IgD-negative memory B cell (primary cell): ENCODE data around the gene SH3GL1. TPM values are rescaled to one million over a fixed set of nuclear protein-coding genes. Genes with fewer than 3 reads are reported as not detected.
A peak's percentile ranks its signal among the peaks of the same experiment; 100 is the strongest.

Experiments
- H3K27ac Mint-ChIP-seq, 3 donors: one replicate each; pipeline ENCODE4 v1.8.0; 2020 to 2022; ENCODE audit warnings: mild to moderate bottlenecking in 3 of 3, mixed read lengths in 3 of 3, moderate library complexity in 1 of 3
- H3K27me3 Mint-ChIP-seq: one replicate; pipeline ENCODE4 v1.8.0; 2021; ENCODE audit warnings: mixed read lengths
- H3K36me3 Mint-ChIP-seq: one replicate; pipeline ENCODE4 v1.8.0; 2020; ENCODE audit warnings: mild to moderate bottlenecking, mixed read lengths
- H3K4me1 Mint-ChIP-seq, 3 donors: one replicate each; pipeline ENCODE4 v1.8.0; 2020 to 2022; ENCODE audit warnings: mixed read lengths in 3 of 3, mild to moderate bottlenecking in 1 of 3
- H3K4me3 Mint-ChIP-seq, 4 donors: one replicate each; pipeline ENCODE4 v1.8.0; 2020 to 2022; ENCODE audit warnings: mild to moderate bottlenecking in 4 of 4, mixed read lengths in 4 of 4, moderate library complexity in 3 of 4
- H3K9me3 Mint-ChIP-seq, 3 donors: one replicate each; pipeline ENCODE4 v1.8.0; 2020 to 2021; ENCODE audit warnings: mixed read lengths in 3 of 3, mild to moderate bottlenecking in 1 of 3
- polyA plus RNA-seq: library from polyadenylated mRNA; unstranded; fragments of 300-500 nt; fragmentation: Illumina TruSeq; gene quantifications from one replicate; pipeline ENCODE4 v1.2.3, GENCODE V29; 2021

The SH3GL1 gene
- polyA plus RNA-seq, 1 donor from 2014 or later, result 23.7 TPM

DNA sequence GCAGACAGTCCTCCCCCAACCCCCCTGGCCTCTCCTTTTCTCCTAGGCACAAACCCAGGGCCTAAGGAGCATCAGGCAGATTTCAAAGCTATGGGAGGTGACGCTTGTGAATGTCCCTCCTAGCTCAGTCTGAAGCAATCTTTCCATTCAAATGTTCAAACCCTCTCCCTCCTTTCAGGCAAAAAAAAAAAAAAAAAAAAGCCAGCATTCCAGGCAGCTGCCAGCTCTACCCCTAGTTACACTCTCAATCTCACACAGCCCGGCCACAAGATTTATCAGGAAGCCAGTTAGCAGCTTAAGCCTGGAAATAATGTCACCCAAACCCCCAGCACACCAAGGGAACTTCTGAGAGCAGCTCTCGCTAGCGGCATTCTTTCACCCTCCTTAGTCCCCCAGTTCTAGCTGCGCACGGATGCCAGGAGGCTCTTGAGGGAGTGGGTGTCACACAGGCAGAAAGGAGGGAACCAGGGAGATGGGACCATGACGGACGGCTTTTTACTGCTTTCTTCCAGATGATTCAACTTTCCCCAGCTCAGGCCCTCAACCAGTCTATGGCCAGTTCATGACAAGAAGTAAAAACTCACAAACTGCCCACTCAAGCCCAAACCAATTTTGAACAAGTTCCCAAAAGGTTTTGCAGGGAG, 6.3 kb downstream of the SH3GL1 start:
- Mint-ChIP-seq H3K36me3 (no peaks in the 10 kb centered on the region), H3K27me3 (no peaks in the 10 kb centered on the region), H3K9me3 (peaks cover 0 to under 1% (median 0%) of the 10 kb centered on the region in 3 donors), H3K27ac (peak overlapping the region in 1 of 3 donors; percentile 23), H3K4me3 (no peak overlapping the region), H3K4me1 (peaks cover 19 to 30% (median 22%) of the 10 kb centered on the region in 3 donors)

GRCh38 chr19:4391701-4392483, 8.5 kb downstream of the SH3GL1 start:
- H3K9me3 Mint-ChIP-seq, result peaks cover 0 to 1% (median 0%) of the 10 kb centered on the region in 3 donors
- no peak overlapping the region for H3K4me3 Mint-ChIP-seq
- peaks cover 20 to 21% (median 20%) of the 10 kb centered on the region in 3 donors for H3K4me1 Mint-ChIP-seq
- no peaks in the 10 kb centered on the region for H3K36me3 Mint-ChIP-seq
- peak overlapping the region in 2 of 3 donors; percentile 21 to 33 for H3K27ac Mint-ChIP-seq
- H3K27me3 Mint-ChIP-seq, result no peaks in the 10 kb centered on the region

DNA sequence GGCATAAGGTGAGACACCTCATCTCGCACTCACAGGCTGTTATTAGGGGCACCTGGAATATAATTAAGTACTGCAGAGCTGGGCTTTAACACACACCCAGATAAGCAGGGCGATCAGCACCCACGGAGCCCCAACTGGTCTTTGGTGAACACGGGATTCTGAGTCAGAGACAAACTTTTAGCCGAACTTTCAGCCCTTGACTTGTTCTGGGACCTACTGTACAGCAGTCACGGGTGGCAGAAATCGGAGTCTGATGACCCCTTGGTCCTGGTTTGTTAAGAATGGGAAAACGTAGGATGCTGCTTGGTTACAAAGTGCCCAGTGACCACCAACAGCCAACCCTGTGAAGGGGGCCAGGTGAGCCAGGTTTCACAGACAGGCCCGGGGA, 9.0 kb downstream of the SH3GL1 start:
- H3K27ac Mint-ChIP-seq, result peak overlapping the region in 1 of 3 donors; percentile 35
- H3K27me3 Mint-ChIP-seq, result no peaks in the 10 kb centered on the region
- H3K4me1 Mint-ChIP-seq, result peaks cover 16 to 20% (median 17%) of the 10 kb centered on the region in 3 donors
- no peak overlapping the region for H3K4me3 Mint-ChIP-seq
- peaks cover 0 to 1% (median 0%) of the 10 kb centered on the region in 3 donors for H3K9me3 Mint-ChIP-seq
- H3K36me3 Mint-ChIP-seq, result no peaks in the 10 kb centered on the region

- Mint-ChIP-seq H3K9me3 (peaks cover 0 to 1% (median 0%) of the 10 kb centered on the region in 3 donors), H3K36me3 (no peaks in the 10 kb centered on the region), H3K4me3 (no peak overlapping the region), H3K27me3 (no peaks in the 10 kb centered on the region), H3K27ac (peak overlapping the region in 1 of 3 donors; percentile 35), H3K4me1 (peaks cover 16 to 17% (median 17%) of the 10 kb centered on the region in 3 donors)
Measured at GRCh38 chr19:4390567-4391305, 9.6 kb downstream of the SH3GL1 start.

GRCh38 chr19:4390017-4390566, 10.3 kb downstream of the SH3GL1 start:
- peaks cover 13 to 19% (median 17%) of the 10 kb centered on the region in 3 donors for H3K4me1 Mint-ChIP-seq
- peak overlapping the region in 2 of 3 donors; percentile 18 to 83 for H3K27ac Mint-ChIP-seq
- no peaks in the 10 kb centered on the region for H3K27me3 Mint-ChIP-seq
- peaks cover 0 to 1% (median 0%) of the 10 kb centered on the region in 3 donors for H3K9me3 Mint-ChIP-seq
- no peaks in the 10 kb centered on the region for H3K36me3 Mint-ChIP-seq
- no peak overlapping the region for H3K4me3 Mint-ChIP-seq

DNA sequence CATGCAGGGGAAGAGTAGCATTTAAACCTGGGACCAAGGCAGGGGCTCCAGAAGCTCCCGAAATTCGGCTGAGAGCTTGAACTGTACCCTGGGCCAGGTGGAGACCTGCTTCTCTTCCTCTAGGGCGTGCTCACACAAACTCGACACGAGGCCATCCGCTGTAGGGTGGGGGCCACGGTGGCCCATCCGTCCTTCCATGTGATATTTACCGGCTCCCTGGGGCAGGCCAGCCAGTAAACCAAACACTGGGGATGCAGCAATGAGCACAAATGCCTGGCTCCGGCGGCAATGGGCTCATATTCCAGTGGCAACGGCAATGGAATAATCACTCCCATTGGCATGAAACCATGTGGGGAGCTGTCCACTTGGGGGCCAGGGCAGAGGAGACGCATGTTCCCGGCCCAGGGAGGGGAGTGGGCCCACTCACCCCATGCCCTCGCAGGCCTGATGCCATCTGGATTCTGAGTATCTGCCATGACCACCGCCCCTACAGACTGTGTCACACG, 10.8 kb downstream of the SH3GL1 start:
- peaks cover 0 to 1% (median 0%) of the 10 kb centered on the region in 3 donors for H3K9me3 Mint-ChIP-seq
- no peaks in the 10 kb centered on the region for H3K27me3 Mint-ChIP-seq
- no peaks in the 10 kb centered on the region for H3K36me3 Mint-ChIP-seq
- H3K27ac Mint-ChIP-seq, result peak overlapping the region in 1 of 3 donors; percentile 18
- peaks cover 8 to 19% (median 17%) of the 10 kb centered on the region in 3 donors for H3K4me1 Mint-ChIP-seq
- H3K4me3 Mint-ChIP-seq, result no peak overlapping the region

DNA sequence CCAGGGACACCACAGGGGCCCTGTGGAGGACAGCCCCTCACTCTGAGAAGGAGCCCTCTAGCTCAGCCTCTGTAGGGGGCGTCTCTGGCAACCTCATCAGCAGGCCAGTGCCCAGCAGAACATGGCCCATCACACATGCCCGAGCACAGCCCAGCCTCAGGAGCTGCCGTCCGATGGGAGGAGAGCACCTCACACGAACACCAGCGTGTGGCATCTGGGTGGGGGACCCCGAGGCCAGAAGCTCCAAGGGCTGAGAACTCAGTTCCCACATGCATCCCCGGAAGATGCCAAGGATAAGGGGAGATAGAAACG, 11.3 kb downstream of the SH3GL1 start:
- Mint-ChIP-seq H3K27me3 (no peaks in the 10 kb centered on the region), H3K4me3 (no peak overlapping the region), H3K9me3 (peaks cover 0 to 1% (median 0%) of the 10 kb centered on the region in 3 donors), H3K4me1 (peaks cover 2 to 14% (median 14%) of the 10 kb centered on the region in 3 donors), H3K36me3 (no peaks in the 10 kb centered on the region), H3K27ac (no peak overlapping the region)

DNA sequence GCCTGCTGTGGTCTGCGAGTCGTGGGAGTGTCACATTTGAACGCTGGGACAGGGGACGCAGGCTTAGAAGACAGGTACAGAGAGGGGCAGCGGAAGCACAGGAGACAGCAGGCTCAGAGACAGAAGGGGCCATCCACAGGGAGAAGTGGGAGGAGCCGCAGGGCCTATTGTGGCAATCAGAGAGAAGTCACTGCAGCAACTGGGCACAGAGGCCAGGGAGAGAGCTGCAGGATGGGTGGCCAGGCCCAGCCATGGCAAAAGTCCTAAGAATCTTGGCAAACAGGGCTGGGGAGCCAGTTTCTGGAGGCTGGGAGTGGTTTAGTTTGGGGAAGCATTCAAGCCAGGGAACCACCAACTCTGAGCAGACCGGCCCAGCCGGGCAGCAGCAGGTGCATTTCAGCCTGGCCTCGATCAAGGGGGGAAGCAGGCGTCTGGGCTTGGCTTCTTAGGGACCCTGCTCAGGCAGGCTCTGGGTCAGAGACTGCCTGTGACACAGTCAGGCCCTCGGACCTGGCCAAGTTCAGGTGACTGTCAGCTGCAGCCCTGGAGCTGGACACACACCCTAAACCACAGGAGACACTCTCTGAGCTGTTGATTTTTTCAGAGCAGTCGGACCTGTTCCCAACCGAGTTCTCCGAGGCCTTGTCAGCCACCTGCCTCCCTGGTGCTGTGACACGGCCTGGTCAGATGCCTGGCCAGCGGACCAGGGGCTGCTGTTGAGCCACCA, 11.8 kb downstream of the SH3GL1 start:
- no peaks in the 10 kb centered on the region for H3K27me3 Mint-ChIP-seq
- no peak overlapping the region for H3K4me3 Mint-ChIP-seq
- H3K27ac Mint-ChIP-seq, result no peak overlapping the region
- no peaks in the 10 kb centered on the region for H3K36me3 Mint-ChIP-seq
- peaks cover 0 to 1% (median 0%) of the 10 kb centered on the region in 3 donors for H3K9me3 Mint-ChIP-seq
- H3K4me1 Mint-ChIP-seq, result peaks cover 0 to 12% (median 11%) of the 10 kb centered on the region in 3 donors

GRCh38 chr19:4386041-4386782, 14.1 kb downstream of the SH3GL1 start:
- Mint-ChIP-seq H3K9me3 (peaks cover 0 to 1% (median 0%) of the 10 kb centered on the region in 3 donors), H3K36me3 (no peaks in the 10 kb centered on the region), H3K27me3 (no peaks in the 10 kb centered on the region), H3K27ac (peak overlapping the region in 1 of 3 donors; percentile 23), H3K4me1 (peaks cover 5 to 15% (median 15%) of the 10 kb centered on the region in 3 donors), H3K4me3 (no peak overlapping the region)

DNA sequence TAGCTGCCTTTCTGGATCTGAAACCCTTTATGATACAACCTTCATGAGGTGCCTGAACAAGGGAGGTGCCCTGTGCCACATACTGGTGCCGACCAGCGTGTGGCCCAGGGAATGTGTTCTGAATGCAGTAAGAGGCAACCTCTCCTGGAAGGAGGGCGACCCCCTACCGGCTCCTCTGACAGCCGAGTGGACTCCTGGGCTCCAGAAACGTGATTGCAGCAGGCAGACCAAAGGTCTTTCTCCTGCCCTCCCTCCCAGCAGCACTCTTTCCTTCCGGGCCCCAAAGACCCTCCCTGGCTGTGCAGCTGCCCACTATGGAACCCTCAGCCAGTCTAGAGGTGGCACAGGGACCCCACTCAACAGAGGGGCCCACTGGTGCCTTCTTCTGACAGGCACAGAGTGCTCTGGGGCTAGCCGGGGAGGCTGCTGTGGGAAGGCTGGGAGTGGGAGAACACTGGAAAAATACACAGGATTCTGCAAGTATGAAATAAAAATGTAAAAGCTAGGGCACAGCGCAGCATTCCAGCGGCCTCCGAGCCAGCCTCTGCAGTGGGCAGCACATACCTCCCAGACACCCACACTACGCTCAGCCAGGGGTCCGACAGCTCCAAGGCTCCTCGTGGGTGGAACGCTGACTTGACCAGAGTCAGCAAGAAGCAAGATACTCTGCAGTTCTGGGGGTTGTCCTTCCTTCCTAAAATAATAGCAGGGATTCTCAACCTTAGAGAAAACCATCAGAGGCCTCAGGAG, 14.9 kb downstream of the SH3GL1 start:
- Mint-ChIP-seq H3K9me3 (peaks cover 0 to 1% (median 0%) of the 10 kb centered on the region in 3 donors), H3K27me3 (no peaks in the 10 kb centered on the region), H3K27ac (peak overlapping the region; percentile 23 to 65 (median 27)), H3K36me3 (no peaks in the 10 kb centered on the region), H3K4me1 (peaks cover 8 to 20% (median 17%) of the 10 kb centered on the region in 3 donors), H3K4me3 (no peak overlapping the region)

DNA sequence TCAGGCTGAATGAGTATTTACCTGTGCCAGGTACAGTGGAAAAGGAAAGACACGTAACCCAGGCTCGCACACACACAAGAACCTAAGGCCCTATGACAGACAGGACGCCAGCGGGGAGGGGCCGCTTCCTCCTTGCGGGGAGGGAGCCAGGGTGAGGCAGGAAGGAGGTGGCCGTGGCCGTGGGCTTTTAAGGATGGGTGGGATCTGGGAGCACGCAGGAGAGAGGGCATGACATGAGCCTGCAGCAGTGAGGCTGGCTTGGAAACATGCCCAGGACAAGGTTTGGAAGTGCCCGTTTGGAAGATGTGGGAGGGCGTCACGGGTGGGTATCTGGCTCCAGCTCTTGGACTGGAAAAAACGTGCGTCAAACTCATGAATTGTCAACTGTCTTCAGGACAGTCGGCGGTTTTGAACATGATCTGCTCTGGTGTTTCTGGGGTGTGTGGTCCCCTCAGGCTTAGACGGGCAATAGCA, 20.1 kb downstream of the SH3GL1 start:
- H3K9me3 Mint-ChIP-seq, result no peaks in the 10 kb centered on the region
- H3K4me3 Mint-ChIP-seq, result peak overlapping the region; percentile 60 to 96 (median 84)
- H3K27me3 Mint-ChIP-seq, result peaks cover 2% of the 10 kb centered on the region
- H3K4me1 Mint-ChIP-seq, result peaks cover 38 to 53% (median 52%) of the 10 kb centered on the region in 3 donors
- H3K36me3 Mint-ChIP-seq, result peaks cover 1% of the 10 kb centered on the region
- peak overlapping the region; percentile 81 to 98 (median 98) for H3K27ac Mint-ChIP-seq

- peaks cover 39 to 53% (median 51%) of the 10 kb centered on the region in 3 donors for H3K4me1 Mint-ChIP-seq
- H3K27me3 Mint-ChIP-seq, result peaks cover 2% of the 10 kb centered on the region
- H3K4me3 Mint-ChIP-seq, result peak overlapping the region; percentile 60 to 96 (median 84)
- peaks cover 1% of the 10 kb centered on the region for H3K36me3 Mint-ChIP-seq
- H3K27ac Mint-ChIP-seq, result peak overlapping the region; percentile 81 to 98 (median 98)
- no peaks in the 10 kb centered on the region for H3K9me3 Mint-ChIP-seq
Measured at GRCh38 chr19:4379383-4380253, 20.7 kb downstream of the SH3GL1 start.
